Small intestine (tissue), 7 donors: ENCODE results near the gene GOLGA8J. TPM values are rescaled to one million over a fixed set of nuclear protein-coding genes. Genes with fewer than 3 reads are reported as not detected.
"Not testable (repeated sequence)": the region's sequence is repeated elsewhere in the genome, so short reads cannot be mapped to it uniquely, and the experiment has no call there.

ENCODE experiments used
- DNase-seq, 2 donors: peaks; one replicate each; pipeline versions ENCODE4 v3.0.0 to v3.0.0-alpha.2; 2013
- FAIRE-seq: peaks from 2 replicates; lab custom pipeline; 2012; peaks lifted over from hg19 to GRCh38; lab: Jason Lieb, UNC
- H3K27ac ChIP-seq, 3 donors: one replicate each; pipeline ENCODE4 v1.5.1; 2013; ENCODE audit warnings: low read length in 2 of 3, mild to moderate bottlenecking in 2 of 3, control low read depth in 1 of 3, inconsistent platforms in 1 of 3, low read depth in 1 of 3, moderate library complexity in 1 of 3
- H3K27me3 ChIP-seq, 3 donors: one replicate each; pipeline ENCODE4 v1.6.1; 2013; ENCODE audit warnings: low read length in 3 of 3, inconsistent platforms in 1 of 3; ENCODE audit not compliant: control insufficient read depth in 3 of 3, insufficient read depth in 3 of 3
- H3K36me3 ChIP-seq, 3 donors: one replicate each; pipeline ENCODE4 v1.6.1; 2013; ENCODE audit warnings: low read length in 3 of 3, inconsistent platforms in 1 of 3, low read depth in 1 of 3, mild to moderate bottlenecking in 1 of 3, moderate library complexity in 1 of 3; ENCODE audit not compliant: control insufficient read depth in 3 of 3, insufficient read depth in 2 of 3
- H3K4me1 ChIP-seq, 3 donors: one replicate each; pipeline ENCODE4 v1.6.1; 2013; ENCODE audit warnings: low read length in 2 of 3, inconsistent platforms in 1 of 3, low read depth in 1 of 3, mild to moderate bottlenecking in 1 of 3, moderate library complexity in 1 of 3; ENCODE audit not compliant: control insufficient read depth in 3 of 3, insufficient read depth in 2 of 3
- H3K4me3 ChIP-seq, 3 donors: one replicate each; pipeline ENCODE4 v1.5.1; 2013; ENCODE audit warnings: low read length in 3 of 3, control low read depth in 1 of 3, inconsistent platforms in 1 of 3, low read depth in 1 of 3, mild to moderate bottlenecking in 1 of 3, moderate library complexity in 1 of 3
- H3K9me3 ChIP-seq, 2 donors: one replicate each; pipeline ENCODE4 v1.6.1; 2013; ENCODE audit warnings: low read depth in 1 of 2, low read length in 1 of 2; ENCODE audit not compliant: control insufficient read depth in 2 of 2, insufficient read depth in 1 of 2
- WGBS, 3 donors: extraction: QIAGEN DNeasy Blood & Tissue Kit; methylation state at CpG; one replicate each; pipeline ENCODE4 v1.1.7; 2013; 5-methylcytosine and 5-hydroxymethylcytosine counted together
- polyA plus RNA-seq, 4 donors: library from polyadenylated mRNA; stranded (reverse) in 3 of 4; unstranded in 1 of 4; fragments of 200-250 nt in 3 of 4; fragments of 120-200 nt in 1 of 4; gene quantifications; one replicate each; pipeline versions ENCODE4 v1.2.1 to v1.2.3, GENCODE V29; 2013
- donor health status: healthy with polysubstance abuse.
- donor health status: control.
- donor health status: control.
- donor health status: Bipolar disorder and iron deficiency.
- donor health status: healthy.

Gene GOLGA8J
- polyA plus RNA-seq, 4 donors: 0.27 TPM; not detected in 3

GRCh38 chr15:30043211-30043655 is 39.5 kb upstream of the GOLGA8J start:
- Histone ChIP-seq H3K36me3 (no peaks in the 10 kb centered on the region), H3K27ac (no peak overlapping the region), H3K4me3 (no peak overlapping the region), H3K4me1 (peaks cover 0 to 3% (median 0%) of the 10 kb centered on the region in 3 donors), H3K27me3 (no peaks in the 10 kb centered on the region), H3K9me3 (no peaks in the 10 kb centered on the region)
- DNase-seq (peak in 1 of 2 donors; percentile 34), FAIRE-seq (no peak)
- WGBS, 3 donors: 8 to 28% (median 25%) methylated on average over 2 of the region's 2 CpGs

- DNase-seq: no peak
- Histone ChIP-seq H3K4me3 (peak overlapping the region in 1 of 3 donors; percentile 23), H3K9me3 (no peaks in the 10 kb centered on the region), H3K27ac (no peak overlapping the region), H3K36me3 (no peaks in the 10 kb centered on the region), H3K27me3 (no peaks in the 10 kb centered on the region), H3K4me1 (peaks cover 0 to 3% (median 0%) of the 10 kb centered on the region in 3 donors)
- 76 to 88% (median 78%) methylated on average over 34 to 42 of the region's 42 CpGs for WGBS, 3 donors
- FAIRE-seq: no peak
Measured at GRCh38 chr15:30044377-30044776, 38.4 kb upstream of the GOLGA8J start.

- FAIRE-seq: not testable (repeated sequence)
- WGBS, 3 donors: 82 to 93% (median 87%) methylated on average over 22 of the region's 22 CpGs
Measured at GRCh38 chr15:30044826-30045225, 37.9 kb upstream of the GOLGA8J start.

GRCh38 chr15:30045248-30046041 is 37.3 kb upstream of the GOLGA8J start:
- H3K4me1 ChIP-seq, H3K36me3 ChIP-seq, FAIRE-seq, H3K27ac ChIP-seq, H3K27me3 ChIP-seq, H3K9me3 ChIP-seq: not testable (repeated sequence)
- peak overlapping the region in 1 of 3 donors; percentile 35 for H3K4me3 ChIP-seq
- 47 to 69% (median 56%) methylated on average over 24 to 26 of the region's 26 CpGs for WGBS, 3 donors
- peak in 1 of 2 donors; percentile 11 for DNase-seq

More at GRCh38 chr15:30044826-30045225, 37.9 kb upstream of the GOLGA8J start:
- not testable (repeated sequence) for H3K9me3 ChIP-seq, H3K36me3 ChIP-seq, DNase-seq, H3K27ac ChIP-seq, H3K4me1 ChIP-seq, H3K27me3 ChIP-seq, H3K4me3 ChIP-seq

GRCh38 chr15:30046430-30046829 is 36.3 kb upstream of the GOLGA8J start:
- H3K4me1 ChIP-seq: no peaks in the 10 kb centered on the region
- FAIRE-seq (no peak), DNase-seq (no peak)
- H3K9me3 ChIP-seq: no peaks in the 10 kb centered on the region
- no peaks in the 10 kb centered on the region for H3K36me3 ChIP-seq
- WGBS, 3 donors: 44 to 64% (median 56%) methylated on average over 2 of the region's 2 CpGs
- H3K27me3 ChIP-seq: no peaks in the 10 kb centered on the region
- no peak overlapping the region for H3K27ac ChIP-seq
- no peak overlapping the region for H3K4me3 ChIP-seq

DNA sequence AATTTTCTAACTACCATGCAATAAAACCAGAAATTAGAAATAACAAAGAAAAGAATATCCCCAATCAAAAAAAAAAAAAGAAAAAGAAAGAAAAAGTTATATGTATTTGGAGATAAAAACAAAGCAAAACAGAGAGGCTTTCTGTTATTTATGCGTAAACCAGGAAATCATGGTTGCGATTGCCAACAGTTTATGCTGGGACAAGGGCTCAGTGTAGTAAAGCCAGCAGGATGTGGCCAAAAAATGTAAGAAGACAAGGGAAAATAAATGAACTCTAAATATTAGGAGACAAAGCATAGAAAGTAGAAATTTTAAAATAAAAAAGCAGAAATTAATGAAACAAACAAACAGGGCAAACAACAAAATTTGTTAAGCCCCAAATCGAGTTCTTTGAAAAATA is 27.2 kb upstream of the GOLGA8J start:
- H3K27ac ChIP-seq: no peak overlapping the region
- no peak for FAIRE-seq

DNA sequence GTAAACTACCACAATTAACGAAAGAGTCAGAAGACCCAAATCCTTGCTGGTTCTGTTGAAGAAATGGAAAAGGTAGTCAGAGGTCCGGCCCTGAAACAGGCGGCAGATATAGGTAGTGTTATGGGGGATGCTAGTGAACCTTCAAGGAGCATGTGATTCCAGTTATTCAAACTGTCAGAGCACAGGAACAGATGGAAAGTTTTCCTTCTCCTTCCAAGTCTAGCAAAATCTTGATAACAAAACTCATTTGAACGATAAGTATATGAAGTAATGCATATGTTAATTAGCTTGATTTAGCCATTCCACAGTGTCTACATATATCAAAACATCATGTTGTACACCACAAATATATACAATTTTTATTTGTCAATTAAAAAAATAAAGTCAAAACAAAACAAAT is 26.6 kb upstream of the GOLGA8J start:
- no peaks in the 10 kb centered on the region for H3K4me1 ChIP-seq
- FAIRE-seq: no peak
- DNase-seq: no peak
- no peak overlapping the region for H3K4me3 ChIP-seq
- no peak overlapping the region for H3K27ac ChIP-seq
- H3K36me3 ChIP-seq: no peaks in the 10 kb centered on the region
- no peaks in the 10 kb centered on the region for H3K9me3 ChIP-seq
- 81 to 88% (median 85%) methylated on average over 4 of the region's 4 CpGs for WGBS, 3 donors
- H3K27me3 ChIP-seq: no peaks in the 10 kb centered on the region

More for the DNA sequence above, 27.2 kb upstream of the GOLGA8J start:
- Histone ChIP-seq H3K4me3 (no peak overlapping the region), H3K36me3 (no peaks in the 10 kb centered on the region), H3K4me1 (no peaks in the 10 kb centered on the region), H3K9me3 (no peaks in the 10 kb centered on the region), H3K27me3 (no peaks in the 10 kb centered on the region)
- no peak for DNase-seq
- WGBS, 3 donors: 81 to 88% (median 84%) methylated on average over 3 of the region's 3 CpGs

GRCh38 chr15:30059771-30060170 is 23.0 kb upstream of the GOLGA8J start:
- WGBS, 3 donors: 75 to 84% (median 82%) methylated on average over 11 of the region's 11 CpGs
- Histone ChIP-seq H3K36me3 (no peaks in the 10 kb centered on the region), H3K27ac (no peak overlapping the region), H3K4me1 (no peaks in the 10 kb centered on the region), H3K27me3 (peaks cover 0 to 2% (median 0%) of the 10 kb centered on the region in 3 donors), H3K4me3 (no peak overlapping the region), H3K9me3 (no peaks in the 10 kb centered on the region)
- DNase-seq (no peak), FAIRE-seq (no peak)
